HEK293T (cell line): ENCODE data around the gene HIVEP3.

ENCODE experiments used
- CTCF ChIA-PET: fragments of 350-600 bp; formaldehyde crosslinking; extraction: SDS; loops from one replicate; lab custom pipeline; 2021; ENCODE audit warnings: antibody characterized with exemption, inconsistent platforms; lab: Yijun Ruan, JAX
- POLR2A ChIA-PET: fragments of 350-600 bp; formaldehyde crosslinking; extraction: SDS; loops from one replicate; lab custom pipeline; 2020; ENCODE audit warnings: antibody characterized with exemption, inconsistent platforms; lab: Yijun Ruan, JAX
- DNase-seq: peaks from one replicate; pipeline ENCODE4 v3.0.0; 2012; ENCODE audit warnings: mixed read lengths; ENCODE audit errors: extremely low spot score
- ARNT ChIP-seq: fragments of 450-650 bp; IDR thresholded peaks from 2 replicates; pipeline ENCODE4 v1.6.1; 2017; ENCODE audit warnings: mild to moderate bottlenecking
- BHLHE40 ChIP-seq: fragments of 450-650 bp; IDR thresholded peaks from 2 replicates; pipeline ENCODE4 v1.6.1; 2016; ENCODE audit warnings: mild to moderate bottlenecking, moderate library complexity, borderline replicate concordance
- CTBP1 ChIP-seq: fragments of 450-650 bp; IDR thresholded peaks from 2 replicates; pipeline ENCODE4 v1.6.1; 2016; ENCODE audit warnings: borderline replicate concordance
- ELF4 ChIP-seq: fragments of 450-650 bp; IDR thresholded peaks from 2 replicates; pipeline ENCODE4 v1.6.1; 2017; ENCODE audit warnings: antibody characterized with exemption
- FOXA1 ChIP-seq: fragments of 450-650 bp; IDR thresholded peaks from 2 replicates; pipeline ENCODE4 v1.6.1; 2016; ENCODE audit warnings: mild to moderate bottlenecking
- FOXK2 ChIP-seq: fragments of 450-650 bp; IDR thresholded peaks from 2 replicates; pipeline ENCODE4 v1.6.1; 2016; ENCODE audit warnings: mild to moderate bottlenecking
- FOXM1 ChIP-seq: fragments of 450-650 bp; IDR thresholded peaks from 2 replicates; pipeline ENCODE4 v1.6.1; 2017; ENCODE audit warnings: mild to moderate bottlenecking, borderline replicate concordance
- HDGF ChIP-seq: fragments of 450-650 bp; IDR thresholded peaks from 2 replicates; pipeline ENCODE4 v1.6.1; 2017; ENCODE audit warnings: antibody characterized with exemption, borderline replicate concordance
- L3MBTL2 ChIP-seq: fragments of 450-650 bp; conservative IDR thresholded peaks from 2 replicates; pipeline ENCODE4 v1.6.1; 2016; ENCODE audit warnings: mild to moderate bottlenecking
- LEF1 ChIP-seq: fragments of 450-650 bp; IDR thresholded peaks from 2 replicates; pipeline ENCODE4 v1.6.1; 2017; ENCODE audit warnings: mild to moderate bottlenecking, borderline replicate concordance
- NFRKB ChIP-seq: fragments of 450-650 bp; IDR thresholded peaks from 2 replicates; pipeline ENCODE4 v1.6.1; 2016; ENCODE audit warnings: mild to moderate bottlenecking, moderate library complexity
- SP1 ChIP-seq: fragments of 450-650 bp; IDR thresholded peaks from 2 replicates; pipeline ENCODE4 v1.6.1; 2017
- SUZ12 ChIP-seq: fragments of 450-650 bp; IDR thresholded peaks from 2 replicates; pipeline ENCODE4 v1.6.1; 2016; ENCODE audit warnings: mild to moderate bottlenecking
- TARDBP ChIP-seq: fragments of 450-650 bp; IDR thresholded peaks from 2 replicates; pipeline ENCODE4 v1.6.1; 2016
- ZNF384 ChIP-seq: fragments of 450-650 bp; IDR thresholded peaks from 2 replicates; pipeline ENCODE4 v1.6.1; 2016
- TF ChIP-seq, protein P1 (sequence below): fragments of 450-650 bp; IDR thresholded peaks from 2 replicates; pipeline ENCODE4 v1.6.1; 2016

HIVEP3 gene

DNA sequence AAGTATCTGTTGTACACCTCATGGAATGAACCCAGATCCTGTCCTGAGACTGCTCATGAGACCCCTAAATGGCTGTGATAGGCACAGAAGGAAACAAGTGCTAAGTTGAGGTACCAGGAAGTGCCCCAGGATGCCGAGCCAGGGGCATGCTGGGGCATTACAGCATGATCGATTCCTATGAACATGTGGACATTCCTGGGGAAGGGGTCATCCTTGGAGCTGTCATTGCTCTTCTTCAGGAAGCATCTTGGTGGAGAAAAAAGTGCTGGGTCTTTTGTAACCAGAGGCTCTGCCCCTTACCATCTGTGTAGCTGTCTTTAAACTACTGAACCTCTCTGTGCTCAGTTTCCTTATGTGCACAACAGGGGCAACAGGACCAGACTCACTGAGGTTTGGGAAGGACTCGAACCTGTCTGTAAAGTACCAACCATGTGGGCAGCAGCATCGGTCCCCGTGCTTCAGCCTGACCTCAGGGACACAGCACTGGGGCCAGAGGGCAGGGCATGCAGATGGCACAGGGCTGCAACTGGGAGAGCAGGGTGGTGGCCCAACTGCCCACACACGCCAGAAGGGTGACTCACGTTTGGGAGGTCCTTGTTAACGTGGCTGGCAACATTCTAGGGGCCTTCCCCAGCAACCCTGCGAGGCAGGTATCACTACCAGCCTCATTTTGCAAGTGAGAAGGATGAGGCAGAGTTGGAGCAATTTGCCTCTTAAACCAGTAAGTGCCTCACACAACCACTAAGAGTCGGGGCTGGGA lies 291.9 kb downstream of the HIVEP3 start:
- no peak for DNase-seq
- ChIA-PET CTCF (no interaction called here), POLR2A (no interaction called here)
- TF ChIP-seq, protein P1, sequence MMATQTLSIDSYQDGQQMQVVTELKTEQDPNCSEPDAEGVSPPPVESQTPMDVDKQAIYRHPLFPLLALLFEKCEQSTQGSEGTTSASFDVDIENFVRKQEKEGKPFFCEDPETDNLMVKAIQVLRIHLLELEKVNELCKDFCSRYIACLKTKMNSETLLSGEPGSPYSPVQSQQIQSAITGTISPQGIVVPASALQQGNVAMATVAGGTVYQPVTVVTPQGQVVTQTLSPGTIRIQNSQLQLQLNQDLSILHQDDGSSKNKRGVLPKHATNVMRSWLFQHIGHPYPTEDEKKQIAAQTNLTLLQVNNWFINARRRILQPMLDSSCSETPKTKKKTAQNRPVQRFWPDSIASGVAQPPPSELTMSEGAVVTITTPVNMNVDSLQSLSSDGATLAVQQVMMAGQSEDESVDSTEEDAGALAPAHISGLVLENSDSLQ, result no peak
- TF ChIP-seq ELF4, result no peak

DNA sequence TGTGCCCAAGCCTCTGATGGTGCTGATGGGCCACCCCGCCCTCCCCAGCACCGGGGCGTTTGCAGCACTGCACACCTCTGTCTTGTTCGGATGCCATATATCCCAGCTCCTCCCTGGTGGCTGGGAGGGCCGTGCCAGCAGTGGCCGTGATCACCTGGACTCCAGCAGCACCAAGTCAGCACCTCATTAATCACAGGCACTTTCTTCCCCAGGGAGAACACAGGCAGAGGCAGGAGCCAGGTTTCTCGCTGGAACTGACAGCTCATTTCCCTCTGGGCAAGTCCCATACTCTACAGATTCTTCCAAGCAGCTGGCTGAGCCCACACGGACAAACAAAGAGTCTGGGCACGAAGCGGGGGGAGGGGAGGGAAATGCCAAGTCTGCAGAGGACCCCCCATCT lies 292.6 kb downstream of the HIVEP3 start:
- no peak for DNase-seq
- CTCF ChIA-PET, result no interaction called here
- TF ChIP-seq CTBP1 (no peak), ELF4 (no peak), LEF1 (no peak), FOXK2 (no peak), L3MBTL2 (no peak), ARNT (no peak)
- POLR2A ChIA-PET, result no interaction called here

DNA sequence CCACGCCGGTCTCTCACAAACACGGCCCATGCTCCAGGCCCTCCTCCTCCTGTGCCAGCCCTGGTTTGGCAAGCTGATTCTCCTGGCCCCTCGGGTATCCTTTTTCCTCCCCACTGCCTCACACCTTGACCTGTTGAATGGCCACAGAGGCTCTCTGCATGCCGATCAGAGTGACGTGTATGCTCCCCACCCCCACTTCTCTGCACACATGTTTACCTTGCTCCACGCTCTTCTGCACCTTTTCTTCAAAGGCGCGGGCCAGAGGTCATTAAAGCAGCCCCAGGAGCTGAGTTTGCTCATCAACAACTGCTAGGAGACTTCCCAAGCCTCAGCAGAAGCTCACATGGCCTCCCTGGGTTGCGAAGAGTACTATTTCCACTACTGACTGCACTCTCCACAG lies 295.0 kb downstream of the HIVEP3 start:
- no peak for TF ChIP-seq FOXA1
- no peak for TF ChIP-seq HDGF
- TF ChIP-seq FOXK2, result no peak
- no peak for TF ChIP-seq FOXM1
- TF ChIP-seq TARDBP, result no peak
- no peak for TF ChIP-seq L3MBTL2
- no peak for TF ChIP-seq BHLHE40
- CTCF ChIA-PET, result no interaction called here
- POLR2A ChIA-PET, result no interaction called here

DNA sequence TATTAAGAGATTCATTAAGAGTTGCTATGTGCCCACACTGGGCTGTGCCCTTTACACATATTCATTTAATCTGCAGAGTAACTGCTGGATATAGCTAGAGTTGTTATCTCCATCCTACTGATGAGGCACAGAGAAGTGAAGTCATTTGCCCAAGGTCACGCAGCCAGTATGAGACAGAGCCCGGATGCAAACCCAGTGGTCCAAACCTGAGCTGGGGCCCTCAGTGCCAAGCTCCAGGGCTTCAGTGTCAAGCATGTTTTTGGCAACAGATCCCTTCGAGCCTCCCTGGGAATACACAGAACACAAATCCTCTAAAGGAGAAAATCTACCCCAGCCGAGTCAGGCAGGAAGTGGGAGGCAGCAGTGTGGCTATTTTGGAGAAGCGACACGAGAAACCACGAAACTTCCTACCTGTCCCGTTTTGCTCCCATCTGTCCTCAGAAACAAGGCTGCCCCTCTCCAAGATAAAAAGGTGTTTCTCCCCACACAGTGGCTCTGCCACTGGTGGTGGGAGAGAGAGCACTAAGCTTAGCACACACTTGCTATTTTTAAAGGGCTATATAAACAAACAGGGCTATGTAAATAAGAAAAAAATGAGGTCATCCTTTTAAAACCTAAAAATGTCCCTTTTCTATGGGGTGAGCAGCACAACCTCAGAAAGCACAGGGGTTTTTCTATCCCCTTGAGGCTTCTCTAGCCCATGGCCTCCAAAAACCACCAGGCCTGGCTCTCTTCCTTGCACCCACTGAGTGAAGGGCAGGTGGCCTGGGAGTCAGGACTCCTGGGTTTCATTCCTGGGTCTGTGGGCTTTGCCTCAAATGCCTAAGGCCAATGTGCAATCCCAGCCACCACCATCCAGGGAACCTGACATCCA lies 295.6 kb downstream of the HIVEP3 start:
- TF ChIP-seq SP1 (no peak), SUZ12 (no peak), ELF4 (no peak), TARDBP (no peak), L3MBTL2 (no peak), CTBP1 (no peak), NFRKB (no peak), BHLHE40 (no peak), ARNT (no peak), LEF1 (no peak), ZNF384 (no peak), FOXA1 (no peak), FOXM1 (no peak)
- TF ChIP-seq, protein P1, result no peak
- ChIA-PET POLR2A (interaction anchor here (1.5 kb wide), 1 partner anchor 10 kb away, joined by 3 read pairs; no protein-coding TSS in a partner anchor), CTCF (no interaction called here)

More for the DNA sequence above, 295.0 kb downstream of the HIVEP3 start:
- DNase-seq, result no peak

DNA sequence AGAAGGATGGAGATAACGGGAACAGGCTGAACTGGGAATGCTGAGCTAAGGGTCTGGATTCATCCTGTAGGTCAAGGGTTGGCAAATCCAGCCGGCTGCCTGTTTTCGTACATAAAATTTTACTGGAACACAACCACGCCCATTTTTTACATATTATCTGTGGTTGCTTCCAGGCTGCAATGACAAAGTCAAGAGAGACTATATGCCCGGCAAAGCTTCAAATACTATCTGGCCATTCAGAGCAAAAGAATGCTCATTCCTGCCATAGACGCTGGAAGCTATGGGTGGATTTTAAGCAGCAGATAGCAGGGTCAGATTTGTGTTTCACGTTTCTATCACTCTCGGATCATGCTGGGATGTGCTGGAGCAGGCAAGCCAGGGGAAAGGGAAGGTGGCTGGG lies 296.3 kb downstream of the HIVEP3 start:
- DNase-seq, result no peak
- TF ChIP-seq, protein P1, result no peak
- TF ChIP-seq SP1 (no peak), FOXM1 (no peak), ARNT (no peak), BHLHE40 (no peak), FOXA1 (no peak), FOXK2 (no peak), SUZ12 (no peak), ZNF384 (no peak), NFRKB (no peak), ELF4 (no peak)
- POLR2A ChIA-PET, result interaction anchor here (1.5 kb wide), 1 partner anchor 9 kb away, joined by 3 read pairs; no protein-coding TSS in a partner anchor
- CTCF ChIA-PET, result no interaction called here

More for the DNA sequence above, 295.6 kb downstream of the HIVEP3 start:
- DNase-seq, result no peak

DNA sequence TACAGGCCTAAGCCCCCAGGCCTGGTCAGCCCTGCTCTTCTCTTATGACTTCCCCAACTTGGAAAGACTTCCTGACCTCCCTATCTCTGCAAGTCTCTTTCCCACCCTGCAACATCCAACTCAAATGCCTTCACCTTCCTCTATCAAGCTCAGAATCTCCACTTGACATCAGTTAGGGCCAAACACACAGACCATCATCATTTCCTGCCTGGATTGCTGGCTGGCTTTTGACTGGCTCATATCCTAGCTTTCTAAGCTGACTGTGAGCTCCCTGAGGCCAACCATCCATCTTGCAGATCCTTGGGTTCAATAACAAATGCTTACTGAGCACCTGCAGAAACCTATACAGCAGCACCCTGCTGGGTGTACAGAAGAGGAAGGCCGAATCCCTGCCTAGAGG lies 296.9 kb downstream of the HIVEP3 start:
- TF ChIP-seq FOXA1, result no peak
- POLR2A ChIA-PET, result interaction anchor here (1.5 kb wide), 1 partner anchor 8 kb away, joined by 3 read pairs; no protein-coding TSS in a partner anchor

DNA sequence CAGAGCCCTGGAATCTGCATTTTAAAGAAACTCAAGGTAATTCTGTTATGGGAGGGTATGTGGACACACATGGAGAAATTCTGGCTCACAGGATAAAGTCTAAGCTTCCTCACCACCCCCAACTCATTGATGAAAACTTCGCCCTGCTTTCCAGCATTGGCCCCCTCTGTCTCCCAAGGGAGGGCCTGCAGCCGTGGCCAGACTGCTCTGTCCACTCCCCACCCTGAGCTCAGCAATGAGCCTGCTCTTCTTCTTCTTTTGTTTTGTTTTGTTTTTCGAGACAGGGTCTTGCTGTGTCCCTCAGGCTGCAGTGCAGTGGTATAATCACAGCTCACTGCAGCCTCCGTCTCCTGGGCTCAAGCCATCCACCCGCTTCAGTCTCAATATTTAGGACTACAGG lies 297.5 kb downstream of the HIVEP3 start:
- DNase-seq, result no peak
- TF ChIP-seq TARDBP, result no peak
- TF ChIP-seq CTBP1, result no peak
- TF ChIP-seq, protein P1, result no peak
- TF ChIP-seq FOXM1, result no peak
- TF ChIP-seq ZNF384, result no peak
- no peak for TF ChIP-seq FOXK2
- TF ChIP-seq LEF1, result no peak
- TF ChIP-seq HDGF, result no peak
- TF ChIP-seq FOXA1, result no peak
- no peak for TF ChIP-seq SUZ12
- TF ChIP-seq SP1, result no peak
- TF ChIP-seq NFRKB, result no peak
- no peak for TF ChIP-seq ELF4
- ChIA-PET CTCF (interaction anchor here (1.2 kb wide), 1 partner anchor 51 kb away, joined by 3 read pairs; no protein-coding TSS in a partner anchor), POLR2A (no interaction called here)

More for the DNA sequence above, 296.9 kb downstream of the HIVEP3 start:
- no peak for DNase-seq
- CTCF ChIA-PET, result no interaction called here
